NCI-H2029 treated with DMSO at 0.1 percent for 48 hours (cell line): Measurements from ENCODE around the gene NUMA1.
A peak's percentile ranks its signal among the peaks of the same experiment; 100 is the strongest.

Experiments used
- DNase-seq: peaks from one replicate; lab custom pipeline; 2025; lab: John Stamatoyannopoulos, UW

The NUMA1 gene

DNA sequence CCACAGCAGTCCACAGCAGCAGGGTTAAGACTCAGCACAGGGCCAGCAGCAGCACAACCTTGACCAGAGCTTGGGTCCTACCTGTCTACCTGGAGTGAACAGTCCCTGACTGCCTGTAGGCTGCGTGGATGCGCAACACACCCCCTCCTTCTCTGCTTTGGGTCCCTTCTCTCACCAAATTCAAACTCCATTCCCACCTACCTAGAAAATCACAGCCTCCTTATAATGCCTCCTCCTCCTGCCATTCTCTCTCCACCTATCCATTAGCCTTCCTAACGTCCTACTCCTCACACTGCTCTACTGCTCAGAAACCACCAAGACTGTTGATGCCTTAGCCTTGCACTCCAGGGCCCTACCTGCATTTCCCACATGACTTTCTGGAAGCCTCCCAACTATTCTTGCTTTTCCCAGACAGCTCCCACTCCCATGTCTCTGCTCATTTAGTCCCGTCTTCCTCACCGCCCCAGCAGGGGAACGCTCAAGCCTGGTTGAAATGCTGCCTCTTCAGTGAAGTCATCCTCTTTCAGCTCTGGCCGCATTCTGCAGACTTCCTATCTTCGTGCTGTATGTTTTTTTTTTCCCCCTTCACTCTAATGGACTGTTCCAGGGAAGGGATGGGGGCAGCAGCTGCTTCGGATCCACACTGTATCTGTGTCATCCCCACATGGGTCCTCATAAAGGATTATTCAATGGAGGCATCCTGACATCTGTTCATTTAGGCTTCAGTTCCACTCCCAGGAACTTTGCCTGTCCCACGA is 78.3 kb downstream of the NUMA1 start:
- DNase-seq, result no peak

DNA sequence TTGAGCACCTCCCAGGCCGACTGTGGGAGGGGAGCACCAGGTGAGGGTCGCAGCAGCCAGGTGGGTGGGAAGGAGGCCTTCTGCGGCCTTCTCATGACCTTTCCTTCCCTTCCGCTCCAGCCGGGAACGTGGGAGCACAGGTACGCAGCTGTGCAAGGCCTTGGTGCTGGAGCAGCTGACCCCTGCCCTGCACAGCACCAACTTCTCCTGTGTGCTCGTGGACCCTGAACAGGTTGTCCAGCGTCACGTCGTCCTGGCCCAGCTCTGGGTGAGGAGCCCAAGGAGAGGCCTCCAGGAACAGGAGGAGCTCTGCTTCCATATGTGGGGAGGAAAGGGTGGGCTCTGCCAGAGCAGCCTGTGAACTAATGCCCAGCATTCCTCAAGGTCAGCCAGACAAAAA is 79.1 kb downstream of the NUMA1 start:
- no peak for DNase-seq

DNA sequence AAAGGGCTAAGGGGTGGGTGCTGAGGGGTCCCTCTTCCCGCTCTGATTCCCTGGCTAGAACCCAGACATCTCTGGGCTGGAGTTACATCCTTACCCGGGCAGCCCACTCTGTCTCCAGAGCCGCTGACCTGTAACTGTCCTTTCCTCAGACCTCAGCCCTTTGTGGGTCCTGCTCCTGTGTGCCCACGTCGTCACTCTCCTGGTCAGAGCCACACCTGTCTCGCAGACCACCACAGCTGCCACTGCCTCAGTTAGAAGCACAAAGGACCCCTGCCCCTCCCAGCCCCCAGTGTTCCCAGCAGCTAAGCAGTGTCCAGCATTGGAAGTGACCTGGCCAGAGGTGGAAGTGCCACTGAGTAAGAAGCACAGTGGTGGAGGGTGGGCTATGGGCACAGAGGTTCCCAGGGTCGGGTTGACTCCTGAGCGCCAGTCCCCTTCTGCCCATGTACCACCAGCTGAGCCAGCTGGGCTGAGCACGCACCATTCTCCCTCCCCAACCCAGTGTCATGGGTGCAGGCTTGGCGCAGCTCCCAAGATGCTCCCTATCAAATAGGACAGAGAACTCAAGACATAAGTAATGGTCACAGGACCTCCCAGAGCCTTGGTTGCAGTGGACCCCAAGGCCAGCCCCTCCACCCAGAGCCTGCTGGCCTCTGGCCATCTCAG is 80.0 kb downstream of the NUMA1 start:
- no peak for DNase-seq

DNA sequence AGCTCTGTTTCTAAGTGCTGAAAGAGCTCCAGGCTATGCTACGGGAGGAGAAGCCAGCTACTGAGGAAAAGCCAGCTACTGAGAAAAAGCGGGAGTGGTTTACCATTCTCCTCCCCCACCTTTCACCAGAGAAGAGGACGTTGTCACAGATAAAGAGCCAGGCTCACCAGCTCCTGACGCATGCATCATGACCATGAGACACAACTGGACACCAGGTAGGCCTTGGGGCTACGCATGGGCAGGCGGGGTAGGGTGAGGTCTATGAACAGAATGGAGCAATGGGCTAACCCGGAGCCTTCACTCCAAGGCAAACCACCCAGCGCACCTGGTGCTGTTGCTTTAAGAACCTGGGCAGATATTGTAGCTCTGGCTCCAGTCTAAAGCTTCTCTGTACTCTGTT is 80.5 kb downstream of the NUMA1 start:
- DNase-seq, result no peak

DNA sequence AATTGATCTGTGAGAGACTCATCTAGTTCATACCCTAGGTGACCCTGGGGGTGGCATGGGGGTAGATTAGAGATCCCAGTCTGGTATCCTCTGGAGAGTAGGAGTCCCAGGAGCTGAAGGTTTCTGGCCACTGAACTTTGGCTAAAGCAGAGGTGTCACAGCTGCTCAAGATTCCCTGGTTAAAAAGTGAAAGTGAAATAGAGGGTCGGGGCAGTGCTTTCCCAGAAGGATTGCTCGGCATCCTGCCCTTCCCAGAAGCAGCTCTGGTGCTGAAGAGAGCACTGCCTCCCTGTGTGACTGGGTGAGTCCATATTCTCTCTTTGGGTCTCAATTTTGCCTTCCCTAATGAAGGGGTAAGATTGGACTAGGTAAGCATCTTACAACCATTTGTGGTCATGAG is 81.0 kb downstream of the NUMA1 start:
- no peak for DNase-seq

DNA sequence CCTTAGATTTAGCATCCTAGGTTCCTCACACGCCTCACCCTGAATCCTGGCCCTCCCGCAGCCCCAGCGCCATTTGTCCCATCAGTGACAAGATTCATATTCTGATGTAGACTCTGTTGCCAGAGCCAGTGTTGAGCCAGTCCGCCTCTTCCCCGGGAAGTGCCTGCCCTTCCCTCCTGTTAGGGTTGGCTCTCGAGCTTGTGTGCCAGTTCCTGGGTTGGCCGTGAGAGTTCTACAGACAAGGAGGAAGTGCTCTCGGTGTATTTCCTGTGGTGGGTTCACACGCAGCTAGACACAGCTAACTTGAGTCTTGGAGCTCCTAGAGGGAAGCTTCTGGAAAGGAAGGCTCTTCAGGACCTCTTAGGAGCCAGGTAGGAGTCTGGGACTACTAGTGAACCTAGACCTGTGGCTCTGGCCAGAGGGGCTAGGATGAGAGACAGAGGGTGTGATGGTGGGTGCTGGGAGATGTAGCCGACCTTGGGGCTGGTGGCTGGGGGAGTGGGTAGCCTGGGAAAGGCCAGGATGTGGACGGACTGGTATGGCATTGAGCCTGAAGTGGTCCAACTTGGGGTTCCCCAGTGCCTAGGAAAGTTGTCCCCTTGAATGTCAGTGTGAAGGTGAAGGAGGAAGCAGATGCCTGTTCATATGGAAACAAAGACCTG is 81.6 kb downstream of the NUMA1 start, which contains the start of gene IL18BP:
IL18BP (plus strand) TSS at position 261 of the 662 bp plus-strand sequence. CDS start 1,076 bp downstream, outside the sequence.
- DNase-seq, result no peak

DNA sequence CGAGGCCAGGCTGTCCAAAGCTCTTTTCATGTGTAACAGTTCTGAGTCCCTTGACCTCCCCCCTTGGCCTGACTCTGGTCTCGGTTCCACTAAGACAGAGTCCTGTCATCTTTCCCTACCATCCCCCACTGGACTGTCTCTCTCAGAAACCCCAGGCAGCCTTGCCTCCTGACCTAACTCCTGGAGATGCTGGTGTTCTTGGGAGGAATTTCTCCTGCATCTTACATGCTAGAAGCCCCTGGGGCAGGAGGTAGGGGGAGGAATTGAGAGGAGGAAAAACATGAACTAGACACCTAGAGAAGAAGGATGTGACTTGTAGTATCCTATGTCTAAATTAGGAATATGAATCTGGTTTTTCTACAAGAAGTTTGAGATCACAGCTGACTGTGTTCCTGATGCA is 82.3 kb downstream of the NUMA1 start:
- DNase-seq, result no peak

DNA sequence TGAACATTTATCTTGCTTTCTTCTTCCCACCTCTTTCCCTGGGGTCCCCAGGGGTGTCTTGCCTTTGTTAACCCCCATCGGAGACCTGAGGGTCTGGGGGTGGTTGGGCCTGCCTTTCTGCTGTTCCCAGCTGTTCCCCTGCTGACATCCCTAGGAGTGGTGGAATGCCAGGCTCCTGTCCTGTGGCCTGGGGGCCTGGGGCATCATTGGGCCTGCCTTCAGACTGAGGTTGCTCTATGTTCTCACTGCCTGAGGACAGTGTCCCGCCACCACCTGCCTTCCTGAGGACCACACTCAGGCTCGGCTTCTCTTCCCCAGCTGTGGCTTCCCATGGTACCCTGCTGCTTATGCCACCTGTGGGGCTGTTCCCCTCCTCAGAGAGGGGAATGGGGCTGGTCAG is 82.7 kb downstream of the NUMA1 start:
- no peak for DNase-seq

DNA sequence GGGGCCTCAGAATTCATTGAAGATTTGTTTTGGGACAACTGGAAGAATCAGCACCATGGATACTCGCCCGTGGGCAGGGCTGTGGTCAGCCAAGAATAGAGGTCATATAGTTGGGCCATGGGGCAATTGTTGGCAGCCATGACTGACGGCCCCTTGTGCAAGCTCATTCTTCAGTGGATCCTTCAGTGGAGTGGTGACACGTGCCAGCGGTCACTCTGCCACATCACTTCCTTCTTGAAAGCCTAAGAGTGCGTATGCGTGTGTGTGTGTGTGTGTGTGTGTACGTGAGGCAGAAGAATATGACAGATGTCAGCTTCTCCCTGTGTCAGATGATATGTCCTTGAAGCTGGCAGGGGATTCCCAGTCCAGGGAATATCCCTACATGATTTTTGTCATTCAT is 83.4 kb downstream of the NUMA1 start:
- DNase-seq, result peak; percentile 40

DNA sequence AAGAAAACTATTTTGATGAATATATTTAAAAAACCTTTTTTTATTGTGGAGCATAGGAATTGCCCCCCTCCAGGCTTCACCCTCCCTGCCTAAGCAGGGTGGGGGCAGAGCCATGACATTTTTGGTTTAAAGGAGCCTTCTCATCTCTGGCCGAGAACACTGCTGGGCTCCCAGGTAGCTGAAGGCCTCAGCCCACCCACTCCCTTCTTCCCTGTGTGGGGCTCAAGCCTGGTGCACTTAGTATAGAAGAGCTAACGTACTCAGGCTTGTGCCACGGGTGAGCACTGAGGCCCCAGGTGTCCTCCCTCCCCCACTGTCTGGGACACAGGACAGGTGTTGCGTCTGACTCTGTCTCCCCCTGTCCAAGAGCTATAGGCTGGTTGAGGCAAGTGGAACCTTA is 83.8 kb downstream of the NUMA1 start:
- DNase-seq, result no peak

DNA sequence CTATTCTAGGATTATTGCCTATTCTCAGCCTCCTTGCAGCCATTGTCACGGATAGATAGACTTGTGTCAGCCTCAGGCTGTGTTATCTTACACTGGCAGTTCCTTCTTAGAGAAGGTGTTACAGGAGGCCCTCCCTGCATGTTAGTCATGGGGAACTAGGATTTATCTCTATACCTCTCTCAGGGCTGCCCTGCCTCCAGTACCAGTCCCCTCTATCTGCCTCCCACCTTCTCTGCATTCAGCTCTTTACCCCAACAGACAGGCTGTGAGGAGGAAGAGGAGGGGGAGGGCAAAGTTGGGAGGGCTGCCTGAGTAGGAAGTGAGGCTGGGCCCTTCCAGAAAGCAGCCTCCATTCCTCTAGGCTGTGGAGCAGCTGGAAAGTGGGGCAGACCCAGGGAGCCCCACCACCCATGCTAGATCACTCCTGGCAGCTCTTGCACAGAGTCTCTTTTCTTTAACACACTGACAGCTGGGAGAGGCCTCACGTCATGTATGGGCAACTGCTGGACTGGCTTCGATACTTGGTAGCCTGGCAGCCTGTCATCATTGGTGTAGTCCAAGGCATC is 84.5 kb downstream of the NUMA1 start:
- no peak for DNase-seq

DNA sequence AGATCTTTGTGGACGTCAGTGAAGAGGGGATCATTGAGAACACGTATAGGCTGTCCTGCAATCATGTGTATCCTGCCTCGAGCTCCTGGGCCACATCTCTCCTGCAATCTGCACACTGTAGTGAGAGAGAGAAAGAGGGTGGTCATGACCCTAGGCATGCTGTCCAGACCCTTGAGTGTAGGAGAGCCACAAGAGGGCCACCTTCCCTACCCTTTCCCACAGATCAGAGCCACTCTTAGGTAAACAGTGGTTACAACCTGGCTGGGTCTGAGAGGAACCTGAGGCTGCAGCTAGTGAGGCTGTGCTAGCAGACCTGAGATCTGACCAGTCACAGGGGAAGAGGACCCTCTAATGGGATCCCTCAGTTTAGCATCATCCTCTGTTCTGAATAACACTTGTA is 85.6 kb downstream of the NUMA1 start:
- DNase-seq, result no peak

DNA sequence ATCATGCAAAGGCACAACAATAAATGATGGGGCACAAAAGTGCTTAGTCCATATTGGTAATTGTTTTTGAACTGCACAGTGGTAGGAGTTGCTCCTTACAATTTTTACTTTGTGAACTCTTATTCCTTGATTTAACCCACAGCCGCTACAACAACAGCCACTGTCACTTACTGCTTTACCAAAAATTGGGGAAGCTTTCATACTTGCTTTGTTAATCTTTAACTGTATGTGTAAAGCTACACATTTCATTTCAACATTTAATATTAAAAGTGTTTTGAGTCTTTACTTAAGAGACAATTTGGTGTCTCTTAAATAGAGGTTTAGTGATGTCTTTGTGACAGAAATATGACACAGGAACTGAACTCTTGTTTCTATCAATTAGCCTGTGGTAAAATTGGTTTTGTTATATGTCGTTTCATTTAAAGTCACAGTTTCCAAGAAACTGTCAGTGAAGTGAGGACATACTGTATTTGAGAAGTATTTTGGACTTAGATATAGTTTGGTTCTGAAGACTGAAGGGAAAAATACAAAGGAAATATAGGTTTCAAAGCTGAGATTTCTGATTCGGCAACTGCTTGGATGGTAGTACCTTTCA is 88.1 kb downstream of the NUMA1 start:
- no peak for DNase-seq

DNA sequence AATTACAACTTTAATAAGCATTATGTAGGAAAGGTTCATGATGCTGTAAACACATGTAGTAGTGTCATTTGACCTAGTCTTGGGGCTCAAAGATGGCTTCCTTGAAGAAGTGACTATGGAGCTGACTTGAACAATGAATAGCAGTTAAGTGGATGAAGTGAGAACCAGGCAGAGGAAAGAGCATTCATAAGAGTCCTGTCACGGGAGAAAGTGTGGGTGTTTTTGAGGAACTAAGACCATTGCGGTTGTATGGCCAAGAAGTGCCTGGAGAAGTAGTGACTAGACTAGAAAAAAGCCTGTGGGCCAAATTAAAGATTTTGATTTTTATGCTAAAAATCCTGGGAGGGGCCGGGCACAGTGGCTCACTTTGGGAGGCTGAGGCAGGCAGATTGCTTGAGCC is 88.8 kb downstream of the NUMA1 start:
- no peak for DNase-seq

DNA sequence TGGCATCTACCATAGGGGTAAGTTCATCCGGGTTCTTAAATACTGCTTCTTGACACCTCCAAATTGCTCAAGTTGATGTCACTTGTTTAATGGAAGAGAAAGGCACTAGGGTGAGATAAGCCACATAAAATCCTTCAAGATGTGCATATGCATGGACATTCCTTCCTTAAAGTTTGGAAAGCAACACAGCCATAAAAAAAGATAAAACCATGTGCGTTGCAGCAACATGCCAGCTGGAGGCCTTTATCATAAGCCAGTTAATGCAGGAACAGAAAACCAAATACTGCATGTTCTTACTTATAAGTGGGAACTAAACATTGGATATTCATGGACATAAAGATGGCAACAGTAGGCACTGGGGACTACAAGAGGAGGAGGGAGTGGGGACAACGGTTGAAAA is 89.6 kb downstream of the NUMA1 start:
- DNase-seq, result no peak

DNA sequence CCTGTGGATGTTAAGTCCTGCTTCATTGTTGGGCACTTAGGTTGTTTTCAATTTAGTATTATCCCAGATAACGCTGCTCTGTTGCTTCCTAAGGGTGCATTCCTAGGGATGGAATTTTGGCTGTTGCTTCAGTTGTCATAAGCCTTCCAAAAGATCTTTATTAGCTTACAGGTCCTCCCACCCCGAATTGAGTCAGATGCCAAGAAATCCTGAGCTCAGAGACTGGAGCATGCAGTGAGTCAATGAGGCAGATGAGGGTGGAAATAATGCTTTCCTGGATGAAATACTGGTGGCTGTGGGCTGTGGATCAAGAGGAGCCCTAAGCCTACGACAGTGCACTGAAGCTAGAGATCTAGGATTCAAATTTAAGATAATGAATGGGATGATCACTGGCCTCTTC is 92.3 kb downstream of the NUMA1 start:
- DNase-seq, result no peak

DNA sequence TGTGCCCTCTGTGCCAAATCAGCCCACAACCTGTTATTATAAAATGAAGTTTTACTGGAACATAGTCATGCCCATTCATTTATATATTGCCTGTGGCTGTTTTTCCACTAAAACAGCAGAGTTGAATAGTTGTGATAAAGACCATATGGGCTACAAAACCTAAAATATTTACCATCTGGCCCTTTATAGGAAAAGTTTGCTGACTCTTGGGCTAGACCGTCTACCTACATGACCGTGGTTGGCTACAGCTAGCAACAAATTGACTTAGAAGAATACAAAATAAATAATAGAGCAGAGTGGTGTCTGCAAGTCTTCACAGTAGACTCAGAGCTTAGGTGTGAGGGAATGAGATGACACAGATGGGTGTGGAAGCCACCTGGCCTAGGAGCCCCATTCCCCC is 92.8 kb downstream of the NUMA1 start:
- DNase-seq, result no peak

DNA sequence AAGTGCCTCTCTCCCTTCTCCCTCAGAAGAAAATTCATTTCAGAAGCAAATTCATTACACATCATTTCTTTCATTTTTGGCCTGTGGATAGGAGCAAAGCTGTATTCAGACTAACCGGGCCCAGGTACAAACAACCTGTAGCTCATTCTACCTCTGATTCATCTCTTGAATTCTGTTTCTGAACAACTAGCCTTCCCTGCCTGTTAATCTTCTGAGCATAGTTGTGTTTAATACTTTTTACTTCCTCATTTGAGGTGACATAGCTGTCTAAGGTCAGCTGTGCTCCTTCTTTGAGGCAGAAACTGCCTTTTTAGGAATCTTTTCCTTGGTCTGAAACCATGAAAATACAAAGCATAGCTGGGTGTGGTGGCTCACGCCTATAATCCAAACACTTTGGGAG is 94.2 kb downstream of the NUMA1 start:
- DNase-seq, result no peak

DNA sequence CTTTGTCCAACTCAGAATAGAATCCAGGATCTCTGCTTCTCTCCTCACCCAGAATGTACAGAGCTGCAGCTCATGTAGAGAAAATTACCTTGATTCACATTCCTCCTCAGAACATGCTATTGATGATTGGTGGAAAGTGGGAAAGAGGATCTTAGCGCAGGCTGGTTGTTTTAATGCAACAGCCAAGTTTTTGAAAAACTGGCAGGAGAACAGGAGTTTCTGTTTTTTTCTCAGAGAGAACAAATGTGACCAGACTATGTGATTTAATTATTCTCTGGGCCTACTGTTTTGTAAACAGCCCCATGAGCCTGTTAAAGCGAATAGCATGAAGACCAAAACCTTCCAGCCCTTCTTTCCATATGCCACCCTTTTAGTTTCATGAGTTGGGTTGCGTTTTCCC is 100.7 kb downstream of the NUMA1 start:
- no peak for DNase-seq

DNA sequence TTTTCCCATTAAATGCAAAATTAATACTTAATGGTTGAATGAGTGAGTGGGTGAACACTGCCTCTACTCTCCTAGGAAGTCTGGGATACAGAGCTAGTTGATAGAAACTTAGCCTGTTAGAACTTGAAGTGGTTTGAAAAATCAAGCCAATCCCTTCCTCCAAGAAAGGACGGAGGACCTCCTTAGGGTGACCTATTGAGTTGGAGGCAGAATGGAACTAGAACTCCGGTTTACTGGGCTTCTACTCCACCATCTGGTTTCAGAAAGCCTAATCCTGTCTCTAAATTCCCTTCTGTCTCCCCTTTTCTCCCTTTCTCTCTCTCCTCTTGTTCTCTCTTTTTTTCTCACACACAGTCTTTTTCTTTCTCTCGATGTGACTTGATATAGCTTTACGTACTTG is 101.2 kb downstream of the NUMA1 start:
- no peak for DNase-seq

DNA sequence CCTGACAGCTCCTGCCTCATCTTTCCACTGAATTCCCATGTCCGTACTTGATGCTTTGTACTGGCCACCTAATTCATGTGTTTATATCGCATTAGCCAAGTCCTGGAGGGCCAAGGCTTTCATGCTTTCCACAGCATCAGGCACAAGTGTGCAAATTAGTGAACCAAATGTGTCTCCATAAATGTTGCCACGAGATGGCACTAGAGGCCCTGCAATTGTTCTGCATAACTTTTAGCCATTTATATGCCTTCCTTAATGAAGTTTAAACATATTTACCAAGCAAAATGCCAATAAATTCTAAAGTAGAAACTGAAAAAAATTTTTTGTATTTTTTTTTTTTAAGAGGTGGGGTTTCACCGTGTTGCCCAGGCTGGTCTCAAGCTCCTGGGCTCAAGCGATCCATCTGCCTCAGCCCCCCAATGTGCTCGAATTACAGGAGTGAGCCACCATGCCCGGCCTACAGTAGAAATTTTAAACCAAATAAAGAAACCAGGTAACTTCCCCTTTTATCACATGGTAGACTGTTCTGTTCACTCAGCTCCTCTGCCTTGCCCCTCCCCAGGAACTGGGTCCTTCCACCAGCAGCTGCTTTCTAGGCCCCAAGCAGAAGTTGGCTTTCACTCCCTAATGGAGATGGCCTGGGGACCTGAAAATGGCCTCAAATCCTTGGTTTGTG is 102.5 kb downstream of the NUMA1 start:
- DNase-seq, result no peak

DNA sequence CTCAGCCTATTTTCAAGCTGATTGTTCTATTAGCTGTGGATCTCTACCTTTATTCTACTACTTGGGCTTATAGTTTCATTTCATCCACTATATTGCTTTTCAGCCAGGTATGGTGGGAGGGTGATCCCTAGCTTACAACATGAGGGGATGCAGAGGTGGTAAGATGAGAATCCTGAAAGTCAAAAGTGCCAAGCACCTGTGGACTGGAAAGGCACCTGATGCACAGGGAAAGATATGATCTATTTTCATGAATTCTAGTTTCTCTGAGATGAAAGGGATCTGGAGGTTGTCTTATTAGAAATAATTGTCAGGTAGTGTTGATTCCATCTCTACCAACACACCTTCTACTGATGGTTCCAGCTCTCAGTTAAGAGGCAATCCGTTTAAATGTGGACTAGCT is 103.3 kb downstream of the NUMA1 start:
- no peak for DNase-seq
